HG02642 (cell line): ENCODE results near the gene MAML1.
"Not testable (repeated sequence)": the region's sequence is repeated elsewhere in the genome, so short reads cannot be mapped to it uniquely, and the experiment has no call there.

Source experiments
- ATAC-seq: cut with Tn5 transposase; IDR thresholded peaks from one replicate; pipeline ENCODE4 v1.9.1; 2021; ENCODE audit warnings: mild to moderate bottlenecking; ENCODE audit not compliant: unreplicated experiment, poor library complexity

MAML1 gene, protein sequence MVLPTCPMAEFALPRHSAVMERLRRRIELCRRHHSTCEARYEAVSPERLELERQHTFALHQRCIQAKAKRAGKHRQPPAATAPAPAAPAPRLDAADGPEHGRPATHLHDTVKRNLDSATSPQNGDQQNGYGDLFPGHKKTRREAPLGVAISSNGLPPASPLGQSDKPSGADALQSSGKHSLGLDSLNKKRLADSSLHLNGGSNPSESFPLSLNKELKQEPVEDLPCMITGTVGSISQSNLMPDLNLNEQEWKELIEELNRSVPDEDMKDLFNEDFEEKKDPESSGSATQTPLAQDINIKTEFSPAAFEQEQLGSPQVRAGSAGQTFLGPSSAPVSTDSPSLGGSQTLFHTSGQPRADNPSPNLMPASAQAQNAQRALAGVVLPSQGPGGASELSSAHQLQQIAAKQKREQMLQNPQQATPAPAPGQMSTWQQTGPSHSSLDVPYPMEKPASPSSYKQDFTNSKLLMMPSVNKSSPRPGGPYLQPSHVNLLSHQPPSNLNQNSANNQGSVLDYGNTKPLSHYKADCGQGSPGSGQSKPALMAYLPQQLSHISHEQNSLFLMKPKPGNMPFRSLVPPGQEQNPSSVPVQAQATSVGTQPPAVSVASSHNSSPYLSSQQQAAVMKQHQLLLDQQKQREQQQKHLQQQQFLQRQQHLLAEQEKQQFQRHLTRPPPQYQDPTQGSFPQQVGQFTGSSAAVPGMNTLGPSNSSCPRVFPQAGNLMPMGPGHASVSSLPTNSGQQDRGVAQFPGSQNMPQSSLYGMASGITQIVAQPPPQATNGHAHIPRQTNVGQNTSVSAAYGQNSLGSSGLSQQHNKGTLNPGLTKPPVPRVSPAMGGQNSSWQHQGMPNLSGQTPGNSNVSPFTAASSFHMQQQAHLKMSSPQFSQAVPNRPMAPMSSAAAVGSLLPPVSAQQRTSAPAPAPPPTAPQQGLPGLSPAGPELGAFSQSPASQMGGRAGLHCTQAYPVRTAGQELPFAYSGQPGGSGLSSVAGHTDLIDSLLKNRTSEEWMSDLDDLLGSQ

GRCh38 chr5:179732412-179732917 is at the start of gene MAML1:
Gene MAML1 (plus strand): TSS chr5:179732822. CDS start chr5:179733113, 291 bp downstream.
- ATAC-seq = peak; percentile 95

DNA sequence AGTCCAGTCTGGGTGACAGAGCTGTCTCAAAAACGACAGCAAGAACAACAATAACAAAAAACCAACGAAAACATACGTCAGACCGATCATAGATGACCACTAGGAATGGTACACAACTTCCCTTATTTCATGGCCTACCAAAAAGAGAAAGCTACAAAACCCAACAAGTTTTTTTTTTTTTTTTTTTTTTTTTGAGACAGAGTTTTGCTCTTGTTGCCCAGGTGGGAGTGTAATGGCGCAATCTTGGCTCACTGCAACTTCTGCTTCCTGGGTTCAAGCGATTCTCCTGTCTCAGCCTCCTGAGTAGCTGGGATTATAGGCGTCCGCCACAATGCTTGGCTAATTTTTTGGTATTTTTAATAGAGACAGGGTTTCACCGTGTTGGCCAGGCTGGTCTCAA is 43.4 kb upstream of the MAML1 start:
- not testable (repeated sequence) for ATAC-seq

GRCh38 chr5:179694561-179694960 is 38.1 kb upstream of the MAML1 start:
- ATAC-seq = no peak

DNA sequence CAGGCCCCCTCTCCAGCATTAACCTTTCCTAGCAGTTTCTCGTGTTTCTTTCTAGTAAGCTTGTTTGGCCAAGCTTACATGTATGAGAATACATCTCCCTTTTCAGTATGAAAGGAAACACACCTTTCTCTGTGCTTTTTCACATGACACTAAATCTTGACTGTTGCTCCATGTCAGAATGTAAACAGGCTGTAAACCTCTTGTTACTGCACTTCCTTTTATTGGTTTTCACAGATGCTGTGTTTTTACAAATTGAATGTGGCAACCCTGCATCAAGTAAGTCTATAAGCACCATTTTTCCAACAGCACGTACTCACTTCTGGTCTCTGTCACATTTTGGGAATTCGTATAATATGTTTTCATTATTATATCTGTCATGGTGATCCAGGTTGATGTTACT is 36.0 kb upstream of the MAML1 start:
- ATAC-seq = no peak

DNA sequence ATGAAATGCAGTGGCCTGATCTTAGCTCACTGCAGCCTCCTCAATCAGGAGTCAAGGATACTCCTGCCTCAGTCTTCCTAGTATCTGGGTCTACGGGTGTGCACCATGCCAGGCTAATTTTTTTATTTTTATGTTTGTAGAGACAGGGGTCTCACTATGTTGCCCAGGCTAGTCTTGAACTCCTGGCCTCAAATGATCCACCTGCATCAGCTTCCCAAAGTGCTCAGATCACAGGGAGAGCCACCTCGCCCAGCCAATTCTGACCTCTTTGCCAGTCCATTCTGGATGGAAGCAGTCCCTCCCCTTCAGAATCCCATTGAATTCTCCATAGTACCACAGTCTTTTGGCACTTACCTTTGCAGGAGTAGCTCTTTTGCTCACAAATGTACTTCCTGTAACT is 35.5 kb upstream of the MAML1 start:
- no peak for ATAC-seq

DNA sequence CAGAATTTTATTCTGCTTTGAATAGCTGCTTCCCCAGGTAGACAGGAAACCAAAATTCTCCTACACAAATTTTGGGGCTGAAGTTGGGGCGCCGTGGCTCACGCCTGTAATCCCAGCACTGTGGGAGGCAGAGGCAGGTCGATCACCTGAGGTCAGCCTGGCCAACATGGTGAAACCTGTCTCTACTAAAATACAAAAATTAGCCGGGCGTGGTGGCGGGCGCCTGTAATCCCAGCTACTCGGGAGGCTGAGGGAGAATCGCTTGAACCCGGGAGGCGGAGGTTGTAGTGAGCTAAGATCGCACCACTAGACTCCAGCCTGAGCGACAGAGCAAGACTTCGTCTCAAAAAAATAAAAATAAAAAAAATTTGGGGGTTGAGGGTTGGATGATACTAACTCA is 35.1 kb upstream of the MAML1 start:
- ATAC-seq = not testable (repeated sequence)

DNA sequence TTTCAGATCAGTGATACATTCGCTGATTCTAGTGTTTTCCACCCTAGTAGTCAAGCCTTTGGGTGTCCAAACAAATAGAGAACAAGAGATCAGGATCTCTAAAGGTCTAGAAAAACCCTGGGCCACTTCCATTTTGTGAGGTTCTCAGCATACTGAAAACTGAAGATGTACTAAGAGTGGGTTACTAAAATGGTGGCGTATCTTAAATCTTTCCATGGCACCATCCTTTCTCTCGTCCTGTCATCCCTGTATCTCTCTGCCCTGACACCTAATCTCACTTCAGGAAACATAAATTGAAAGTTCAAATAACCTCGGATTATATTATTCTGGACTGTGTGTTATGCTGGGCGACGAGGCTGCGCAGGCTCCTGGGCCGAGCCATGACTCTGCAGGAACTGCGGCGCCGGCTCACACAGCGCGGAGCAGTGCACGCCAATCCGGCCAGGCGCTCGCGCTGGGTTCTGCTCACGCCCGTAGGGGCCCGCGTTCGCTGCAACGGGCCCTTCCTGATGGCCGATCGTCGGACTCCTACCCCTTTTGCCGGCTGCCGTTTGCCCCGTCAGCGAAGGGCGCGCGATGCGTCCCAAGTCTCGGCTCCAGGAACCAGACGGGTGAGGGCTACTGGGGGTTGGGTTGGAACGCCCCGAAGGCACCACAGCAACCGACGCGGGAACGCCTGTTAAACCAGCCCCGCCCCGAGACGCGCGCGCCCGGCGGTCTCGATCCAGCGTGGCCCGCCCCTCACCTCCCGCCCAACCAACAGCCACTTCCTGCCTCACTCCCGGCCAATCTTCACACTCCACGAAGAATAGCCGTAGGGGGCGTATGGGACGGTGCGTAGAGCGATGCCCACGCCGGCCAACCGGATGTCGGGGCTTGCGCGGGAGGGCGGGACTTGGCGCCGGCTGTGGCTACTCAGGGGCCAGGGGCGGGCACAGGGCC is 34.4 kb upstream of the MAML1 start:
- peak; percentile 93 for ATAC-seq

GRCh38 chr5:179698935-179699615 is 33.5 kb upstream of the MAML1 start, which contains the start of gene CANX:
Gene CANX (plus strand): TSS chr5:179698967. CDS start chr5:179705682, 6,715 bp downstream.
- peak; percentile 18 for ATAC-seq

DNA sequence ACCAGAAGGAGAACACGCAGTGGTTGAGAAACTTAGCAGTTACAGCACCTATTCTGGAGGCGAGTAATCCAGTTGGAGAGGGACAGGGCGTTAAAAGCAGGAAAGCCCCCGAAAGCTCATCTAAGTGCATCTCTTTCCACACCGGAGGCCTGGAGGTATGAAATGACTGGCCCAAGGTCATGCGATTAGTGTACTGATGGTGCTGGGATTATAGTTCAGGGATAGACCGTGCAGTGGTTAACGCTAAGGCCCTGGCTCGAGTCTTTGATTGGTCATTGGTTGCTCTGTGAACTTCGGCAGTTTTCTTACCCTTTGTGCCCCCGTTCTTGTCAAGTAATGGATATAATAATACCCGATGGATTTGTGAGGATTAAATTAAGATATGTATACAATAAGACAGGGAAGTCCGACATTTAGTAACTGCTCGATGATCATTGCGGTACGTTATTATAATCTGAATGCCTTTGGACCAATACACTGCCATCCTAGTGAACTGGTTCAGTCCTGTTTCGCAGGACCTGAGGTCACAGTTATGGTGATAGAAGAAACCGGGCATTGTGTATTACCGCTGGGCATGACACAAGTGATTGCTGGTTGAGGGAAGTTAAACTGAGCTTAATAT is 32.9 kb upstream of the MAML1 start:
- peak; percentile 12 for ATAC-seq

- ATAC-seq = no peak
Observed at GRCh38 chr5:179700401-179700918, 32.2 kb upstream of the MAML1 start.

DNA sequence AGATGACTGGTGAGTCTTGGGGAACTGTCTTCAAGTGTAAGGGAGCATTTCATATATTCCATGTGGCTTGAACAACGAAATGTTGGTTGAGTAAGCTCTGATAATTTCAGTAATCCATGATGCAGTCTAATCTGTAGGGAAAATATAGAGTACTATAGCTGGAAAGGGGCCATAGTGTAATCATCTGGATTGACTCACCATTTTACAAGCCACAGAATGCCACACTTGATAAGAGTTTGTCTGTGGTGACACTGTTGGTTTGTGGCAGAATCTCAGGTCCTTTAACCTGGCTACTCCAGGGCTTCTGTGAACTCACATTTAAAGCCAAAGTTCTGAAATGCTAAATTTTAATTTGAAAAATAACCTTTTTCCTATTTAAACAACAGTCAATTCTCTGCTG is 16.3 kb upstream of the MAML1 start:
- no peak for ATAC-seq

DNA sequence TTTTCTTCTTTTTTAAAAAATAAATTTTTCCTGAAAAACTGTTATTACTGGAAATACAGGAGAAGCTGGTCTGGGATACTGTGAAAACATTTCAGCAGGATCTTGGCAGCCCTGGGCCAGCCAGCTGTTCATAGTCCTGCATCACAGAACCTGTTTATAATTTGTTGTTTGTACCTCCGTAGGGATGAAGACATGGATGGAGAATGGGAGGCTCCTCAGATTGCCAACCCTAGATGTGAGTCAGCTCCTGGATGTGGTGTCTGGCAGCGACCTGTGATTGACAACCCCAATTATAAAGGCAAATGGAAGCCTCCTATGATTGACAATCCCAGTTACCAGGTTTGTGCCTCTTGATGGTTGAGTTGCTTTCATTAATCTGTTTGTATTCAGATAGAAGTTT is 12.4 kb upstream of the MAML1 start:
- no peak for ATAC-seq

DNA sequence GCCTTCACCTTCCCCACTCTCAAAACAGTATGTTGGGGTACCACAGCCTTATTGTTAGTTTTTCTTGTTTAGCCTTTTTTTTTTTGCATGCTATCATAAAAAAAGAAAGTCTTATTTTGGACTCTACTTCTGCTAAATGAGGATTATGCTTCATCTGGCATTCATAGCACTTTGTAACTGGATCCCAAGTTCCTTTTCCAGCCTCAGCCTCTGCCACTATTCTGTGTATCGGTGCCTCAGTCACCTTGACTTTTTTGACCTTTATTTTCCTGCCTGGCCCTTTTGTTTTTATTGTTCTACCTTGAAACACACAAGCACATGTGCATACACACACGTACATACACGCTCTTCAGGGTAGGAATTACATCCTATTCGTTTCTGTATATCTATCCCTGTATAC is 8.5 kb upstream of the MAML1 start:
- ATAC-seq = no peak

GRCh38 chr5:179727106-179727505 is 5.5 kb upstream of the MAML1 start:
- ATAC-seq = no peak

DNA sequence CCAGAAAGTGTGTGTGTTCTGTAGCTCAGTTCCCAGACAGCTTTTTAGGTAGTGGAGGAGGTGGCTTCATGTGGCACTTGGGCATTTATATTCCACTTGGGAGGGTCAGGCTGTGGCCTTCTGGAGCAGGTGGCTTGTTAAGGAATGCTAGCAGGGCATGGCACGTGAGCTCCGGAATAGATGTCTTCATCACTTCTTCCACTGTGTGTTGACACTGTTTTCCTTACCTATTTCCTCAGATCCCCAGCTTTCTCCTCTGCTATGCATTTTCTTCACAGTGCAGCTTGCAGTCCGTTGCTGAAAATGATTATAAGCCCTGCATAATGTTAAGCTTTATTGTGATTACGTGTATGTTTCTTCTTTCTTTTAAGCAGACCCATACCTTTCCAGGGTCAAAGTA is 3.3 kb upstream of the MAML1 start:
- no peak for ATAC-seq

DNA sequence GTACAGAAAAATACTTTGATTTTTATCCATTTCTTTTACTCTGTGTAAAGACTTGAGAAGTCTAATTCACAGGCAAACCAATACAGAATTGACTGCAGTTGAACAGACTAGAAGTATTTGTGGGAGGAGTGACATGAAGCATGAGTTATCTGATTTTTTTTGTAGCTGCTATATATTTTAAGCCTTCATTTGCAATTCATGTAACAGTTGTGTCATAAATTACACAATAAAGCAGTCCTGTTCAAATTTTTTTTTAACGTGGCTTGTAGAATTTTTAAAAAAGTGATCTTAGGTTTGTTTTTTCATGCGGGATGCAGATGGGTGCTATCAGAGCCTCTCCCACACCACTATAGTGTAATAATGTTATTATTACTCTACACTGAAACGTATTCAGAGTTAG is 2.9 kb upstream of the MAML1 start:
- ATAC-seq = no peak

DNA sequence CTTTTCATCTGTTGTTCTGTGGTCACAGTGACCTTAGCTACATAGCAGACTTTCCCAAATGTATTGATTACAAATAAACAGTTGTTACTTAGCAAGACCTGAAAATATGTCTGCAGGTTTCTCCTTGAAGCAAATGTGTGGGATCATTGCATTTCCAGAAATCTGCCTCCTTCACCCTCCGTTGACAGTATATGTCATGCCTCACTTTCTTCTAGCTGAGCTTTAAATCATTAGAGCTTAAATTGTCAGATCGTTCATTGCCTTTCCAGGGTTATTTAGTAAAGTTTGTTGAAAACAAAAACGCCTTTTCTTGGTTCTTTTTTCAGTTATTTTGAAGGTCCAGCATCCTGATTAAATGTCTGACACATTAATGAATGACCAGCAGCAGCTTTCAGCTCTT is 2.3 kb upstream of the MAML1 start:
- ATAC-seq = no peak

DNA sequence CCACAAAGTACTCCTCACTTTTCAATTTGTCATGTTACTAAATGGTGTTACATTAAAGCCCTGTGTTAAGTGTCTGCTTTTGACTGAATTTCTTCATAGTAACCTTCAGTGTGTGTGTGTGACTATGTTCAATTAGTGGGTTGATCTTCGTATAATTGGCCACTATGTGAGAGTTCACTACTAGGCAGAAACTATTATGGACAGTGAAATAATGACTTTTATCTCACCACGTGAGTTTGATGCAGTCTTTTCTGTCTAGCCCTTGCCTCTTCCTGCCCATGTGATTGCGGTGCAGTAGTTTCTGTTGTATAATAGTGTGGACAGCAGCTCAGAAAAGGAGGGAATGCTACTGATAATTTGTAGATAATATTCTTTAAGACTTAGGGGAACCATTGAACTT is 1.8 kb upstream of the MAML1 start:
- ATAC-seq = no peak
